HepG2 (cell line): ENCODE results near the gene DMPK. TPM values are rescaled to one million over a fixed set of nuclear protein-coding genes. Genes with fewer than 3 reads are reported as not detected.

Source experiments
- ATAC-seq: fragments of 200-7000 bp; cut with Tn5 transposase; 3 replicates; pipeline ENCODE4 v1.9.1; 2020; ENCODE audit warnings: mild to moderate bottlenecking, moderate library complexity
- BruUV-seq: library from RNA; stranded (reverse); fragments of 400-500 nt; replicated peaks from 2 replicates; lab custom pipeline; 2021; lab: Mats Ljungman, UMichigan
- CTCF ChIA-PET: fragments of 300-600 bp; formaldehyde crosslinking; extraction: SDS; loops from one replicate; lab custom pipeline; 2021; ENCODE audit warnings: low total read pairs, inconsistent platforms, low intra/inter-chr PET ratio; lab: Yijun Ruan, JAX
- POLR2A ChIA-PET: fragments of 350-600 bp; sonication (Branson Sonifier 250); formaldehyde crosslinking; loops from one replicate; lab custom pipeline; 2020; ENCODE audit warnings: antibody characterized with exemption, inconsistent platforms; lab: Yijun Ruan, JAX
- DNase-seq: peaks from one replicate; pipeline ENCODE4 v3.0.0-alpha.2; 2015; ENCODE audit warnings: low spot score
- FAIRE-seq: peaks from 3 replicates; lab custom pipeline; 2011; peaks lifted over from hg19 to GRCh38; lab: Jason Lieb, UNC
- H2AFZ ChIP-seq: one replicate; pipeline ENCODE4 v1.6.1; 2011; ENCODE audit warnings: low read length, inconsistent platforms
- H3K27ac ChIP-seq: fragments of 300-600 bp; 3 replicates; pipeline ENCODE4 v1.8.0; 2011; ENCODE audit warnings: mixed run types, mild to moderate bottlenecking, mixed read lengths, low read length, inconsistent platforms; ENCODE audit not compliant: insufficient read depth; ENCODE audit errors: extremely low read length
- H3K27me3 ChIP-seq, 2 experiments: fragments of 200-600 bp in 1 of 2; 2 replicates in 1 of 2; 3 replicates in 1 of 2; pipeline versions ENCODE4 v1.6.0 to v1.8.0; 2011; ENCODE audit warnings: low read length in 2 of 2, mild to moderate bottlenecking in 2 of 2, moderate library complexity in 2 of 2, inconsistent platforms in 1 of 2; ENCODE audit not compliant: insufficient read depth in 2 of 2, control insufficient read depth in 1 of 2
- H3K36me3 ChIP-seq, 2 experiments: fragments of 200-600 bp in 1 of 2; replicated peaks in 1 of 2; 2 replicates in 1 of 2; 3 replicates in 1 of 2; pipeline versions ENCODE4 v1.5.1 to v1.8.0; 2011; ENCODE audit warnings: low read length in 2 of 2, inconsistent platforms in 1 of 2; ENCODE audit not compliant: insufficient read depth in 2 of 2, control insufficient read depth in 1 of 2
- H3K4me1 ChIP-seq: 2 replicates; pipeline ENCODE4 v1.5.1; 2012; ENCODE audit warnings: low read length, inconsistent platforms; ENCODE audit not compliant: insufficient read depth
- H3K4me2 ChIP-seq: 2 replicates; pipeline ENCODE4 v1.6.0; 2011; ENCODE audit warnings: low read depth, low read length, inconsistent platforms
- H3K4me3 ChIP-seq, 3 experiments: fragments of 200-600 bp in 1 of 3; sonication (generic), shearing (Covaris generic) in 1 of 3; replicated peaks in 1 of 3; 2 replicates each; pipeline ENCODE4 v1.5.1; 2011 to 2016; ENCODE audit warnings: low read length in 3 of 3, inconsistent platforms in 2 of 3, low read depth in 2 of 3, mild to moderate bottlenecking in 2 of 3, control low read depth in 1 of 3, mixed read lengths in 1 of 3; ENCODE audit not compliant: insufficient read depth in 1 of 3
- H3K79me2 ChIP-seq: one replicate; pipeline ENCODE4 v1.6.1; 2011; ENCODE audit warnings: low read length, inconsistent platforms; ENCODE audit not compliant: insufficient read depth
- H3K9ac ChIP-seq: 2 replicates; pipeline ENCODE4 v1.6.0; 2011; ENCODE audit warnings: mild to moderate bottlenecking, low read depth, low read length, inconsistent platforms; ENCODE audit not compliant: insufficient read depth
- H3K9me3 ChIP-seq: 2 replicates; pipeline ENCODE4 v1.5.1; 2012; ENCODE audit warnings: mild to moderate bottlenecking, low read length
- H4K20me1 ChIP-seq: 2 replicates; pipeline ENCODE4 v1.6.0; 2011; ENCODE audit warnings: inconsistent platforms, mild to moderate bottlenecking, low read length, moderate library complexity; ENCODE audit not compliant: insufficient read depth
- ATAD3A ChIP-seq: sonication (generic); formaldehyde crosslinking; IDR thresholded peaks from 2 replicates; pipeline ENCODE4 v1.4.0; 2020; ENCODE audit warnings: missing genetic modification reagents
- GTF3A ChIP-seq: sonication (generic); formaldehyde crosslinking; conservative IDR thresholded peaks from 2 replicates; pipeline ENCODE4 v1.4.0; 2020; ENCODE audit warnings: mild to moderate bottlenecking, missing genetic modification reagents
- NFRKB ChIP-seq: fragments of 450-650 bp; IDR thresholded peaks from 2 replicates; pipeline ENCODE4 v1.6.1; 2017
- RFX3 ChIP-seq: IDR thresholded peaks from 2 replicates; pipeline ENCODE4 v1.6.1; 2016; ENCODE audit warnings: missing biosample characterization, missing genetic modification reagents
- SRSF9 ChIP-seq: fragments of 200-400 bp; formaldehyde crosslinking; IDR thresholded peaks from 2 replicates; pipeline ENCODE4 v1.6.1; 2018; ENCODE audit warnings: borderline replicate concordance, mild to moderate bottlenecking, low read depth, low read length; ENCODE audit not compliant: insufficient read depth, poor library complexity, severe bottlenecking
- TSC22D2 ChIP-seq: sonication (generic); formaldehyde crosslinking; IDR thresholded peaks from 2 replicates; pipeline ENCODE4 v1.5.1; 2020; ENCODE audit warnings: missing genetic modification reagents, mild to moderate bottlenecking, borderline replicate concordance
- ZNF235 ChIP-seq: sonication (generic); formaldehyde crosslinking; IDR thresholded peaks from 2 replicates; pipeline ENCODE4 v1.8.1; 2023; ENCODE audit warnings: mild to moderate bottlenecking, missing genetic modification reagents, borderline replicate concordance
- ZNF30 ChIP-seq: sonication (generic); formaldehyde crosslinking; IDR thresholded peaks from 2 replicates; pipeline ENCODE4 v1.5.0; 2020; ENCODE audit warnings: mild to moderate bottlenecking, missing genetic modification reagents
- ZNF382 ChIP-seq: sonication (generic); formaldehyde crosslinking; IDR thresholded peaks from 2 replicates; pipeline ENCODE4 v1.5.0; 2020; ENCODE audit warnings: missing genetic modification reagents, mild to moderate bottlenecking, borderline replicate concordance
- ZNF614 ChIP-seq: IDR thresholded peaks from 2 replicates; pipeline ENCODE4 v1.6.1; 2018; ENCODE audit warnings: missing biosample characterization, missing genetic modification reagents, inconsistent platforms, borderline replicate concordance
- ZNF687 ChIP-seq: sonication (generic); formaldehyde crosslinking; IDR thresholded peaks from 2 replicates; pipeline ENCODE4 v1.5.1; 2020; ENCODE audit warnings: mild to moderate bottlenecking, missing genetic modification reagents, moderate library complexity
- ZSCAN25 ChIP-seq: sonication (generic); formaldehyde crosslinking; IDR thresholded peaks from 2 replicates; pipeline ENCODE4 v1.8.0; 2022; ENCODE audit warnings: mild to moderate bottlenecking, missing genetic modification reagents
- WGBS: methylation state at CpG from one replicate; pipeline ENCODE4 v1.1.6; 2017; ENCODE audit warnings: low lambda C conversion rate; 5-methylcytosine and 5-hydroxymethylcytosine counted together
- in situ Hi-C: cut with HindIII; loops from 2 replicates; pipeline ENCODE4 v1.10.0; 2017; ENCODE audit warnings: low pct_unique_long_range_greater_than_20kb; ENCODE audit not compliant: extremely low pct_ligation_motif_present
- intact Hi-C: fragments of 100-400 bp; cut with micrococcal nuclease; formaldehyde crosslinking; loops from one replicate; pipeline ENCODE4 v1.10.0; 2022; ENCODE audit not compliant: unreplicated experiment
- polyA plus RNA-seq, 8 experiments: library from polyadenylated mRNA; depleted of rRNA in 3 of 8; stranded (reverse) in 7 of 8; unstranded in 1 of 8; fragments of >200 nt; fragmentation: Illumina TruSeq in 4 of 8; extraction: Trizol in 4 of 8; gene quantifications; 2 replicates each; pipeline versions ENCODE4 v1.2.1 to v1.2.3, GENCODE V29; 2011 to 2016; ENCODE audit warnings: low read depth in 4 of 8, missing spikeins in 1 of 8, mixed read lengths in 1 of 8; ENCODE audit not compliant: insufficient read depth in 1 of 8
- total RNA-seq, 5 experiments: library from RNA; depleted of rRNA; stranded (reverse); fragments of >200 nt; fragmentation: Illumina TruSeq; extraction: Trizol; gene quantifications; 2 replicates each; pipeline ENCODE4 v1.2.3, GENCODE V29; 2016; ENCODE audit warnings: low read depth in 1 of 5

DMPK gene
- total and polyA plus RNA-seq, 2 of the 13 experiments (the other 11 are each of a cell fraction or from before 2014, with no cell fraction given), result 5.3 to 8.8 TPM

GRCh38 chr19:45761714-45762113 lies 20.6 kb downstream of the DMPK start:
- POLR2A ChIA-PET, result interaction anchor here (1.7 kb wide), 1 partner anchor 8 kb away, joined by 6 read pairs; the partner anchor contains the start of gene SIX5
- no peaks in the 10 kb centered on the region for H3K79me2 ChIP-seq
- no peak for TF ChIP-seq ATAD3A (CRISPR knock-in tag)
- TF ChIP-seq ZNF687 (CRISPR knock-in tag), result peak; percentile 30
- peak; percentile 73; the same call in 1 of the 2 replicates for TF ChIP-seq ZSCAN25
- CTCF ChIA-PET, result no interaction called here
- no peak overlapping the region for H2AFZ ChIP-seq
- in situ Hi-C loops, result no loop called here
- H3K27me3 ChIP-seq, result peaks cover 12 to 41% of the 10 kb centered on the region in 2 experiments; a peak in 4 of 5 replicates
- ATAC-seq (no peak), FAIRE-seq (no peak), DNase-seq (no peak)
- no peaks in the 10 kb centered on the region for H3K9me3 ChIP-seq
- no peaks in the 10 kb centered on the region for H3K36me3 ChIP-seq
- intact Hi-C loops, result no loop called here
- 36% methylated on average over 12 of the region's 17 CpGs for WGBS
- H3K9ac ChIP-seq, result no peak overlapping the region
- no peak overlapping the region for H3K4me2 ChIP-seq
- H3K27ac ChIP-seq, result no peak overlapping the region
- H4K20me1 ChIP-seq, result no peaks in the 10 kb centered on the region
- BruUV-seq, result no TSS peak
- no peak overlapping the region for H3K4me3 ChIP-seq
- H3K4me1 ChIP-seq, result peaks cover 25% of the 10 kb centered on the region

- ChIA-PET POLR2A (interaction anchor here (1.0 to 1.6 kb wide), 2 partner anchors 8 to 10 kb away, joined by 4 to 9 read pairs; partner anchors contain the start of gene SIX5), CTCF (no interaction called here)
- ATAC-seq, result no peak
- no peak overlapping the region for H3K4me3 ChIP-seq
- no peak for DNase-seq
- no peaks in the 10 kb centered on the region for H4K20me1 ChIP-seq
- no TSS peak for BruUV-seq
- intact Hi-C loops (no loop called here), in situ Hi-C loops (no loop called here)
- H3K36me3 ChIP-seq, result no peaks in the 10 kb centered on the region
- no peak overlapping the region for H2AFZ ChIP-seq
- H3K79me2 ChIP-seq, result no peaks in the 10 kb centered on the region
- 0 out of 2 replicates have a peak overlapping the region, but pooled peaks have one; percentile 1 for H3K9ac ChIP-seq
- H3K4me1 ChIP-seq, result peaks cover 20% of the 10 kb centered on the region
- no peaks in the 10 kb centered on the region for H3K9me3 ChIP-seq
- peaks cover 12 to 58% of the 10 kb centered on the region in 2 experiments; a peak in 4 of 5 replicates for H3K27me3 ChIP-seq
- no peak overlapping the region for H3K4me2 ChIP-seq
- no CpG with 5 or more reads among the region's 9 CpGs for WGBS
- no peak for FAIRE-seq
- H3K27ac ChIP-seq, result no peak overlapping the region
- no peak for TF ChIP-seq ZNF382
- TF ChIP-seq ZNF30 (CRISPR knock-in tag), result no peak
- TF ChIP-seq NFRKB, result no peak
- no peak for TF ChIP-seq GTF3A (CRISPR knock-in tag)
- TF ChIP-seq RFX3, result no peak
- TF ChIP-seq ZNF614 (CRISPR knock-in tag), result no peak
- TF ChIP-seq ZNF235 (CRISPR knock-in tag), result no peak
- TF ChIP-seq TSC22D2 (CRISPR knock-in tag), result no peak
- TF ChIP-seq SRSF9, result no peak
Observed at GRCh38 chr19:45758921-45759320, 23.4 kb downstream of the DMPK start.
